HG02763 (cell line): Measurements from ENCODE around the gene CACNB4.

ENCODE experiments used
- ATAC-seq: cut with Tn5 transposase; IDR thresholded peaks from one replicate; pipeline ENCODE4 v1.9.1; 2021; ENCODE audit warnings: mild to moderate bottlenecking, moderate library complexity; ENCODE audit not compliant: unreplicated experiment

Gene CACNB4

DNA sequence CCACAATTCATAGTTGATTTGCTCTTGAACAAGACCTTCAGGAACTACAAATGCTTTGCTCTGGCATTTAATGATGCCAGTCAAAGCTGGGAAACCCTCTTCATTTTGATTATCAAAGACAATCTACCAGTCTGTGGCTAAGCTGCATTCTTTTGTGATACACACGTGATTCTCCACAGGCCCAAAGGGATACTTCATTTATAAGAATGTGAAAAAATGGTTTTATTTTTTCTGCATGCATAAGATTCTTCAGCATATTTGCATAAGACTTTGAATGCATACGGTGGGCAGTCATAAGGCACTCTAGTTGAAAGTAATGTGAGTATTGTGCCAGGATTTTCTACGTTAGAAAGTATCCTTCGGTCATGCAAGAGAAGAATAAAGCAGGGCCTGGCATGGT, 237.7 kb downstream of the CACNB4 start:
- ATAC-seq: no peak

DNA sequence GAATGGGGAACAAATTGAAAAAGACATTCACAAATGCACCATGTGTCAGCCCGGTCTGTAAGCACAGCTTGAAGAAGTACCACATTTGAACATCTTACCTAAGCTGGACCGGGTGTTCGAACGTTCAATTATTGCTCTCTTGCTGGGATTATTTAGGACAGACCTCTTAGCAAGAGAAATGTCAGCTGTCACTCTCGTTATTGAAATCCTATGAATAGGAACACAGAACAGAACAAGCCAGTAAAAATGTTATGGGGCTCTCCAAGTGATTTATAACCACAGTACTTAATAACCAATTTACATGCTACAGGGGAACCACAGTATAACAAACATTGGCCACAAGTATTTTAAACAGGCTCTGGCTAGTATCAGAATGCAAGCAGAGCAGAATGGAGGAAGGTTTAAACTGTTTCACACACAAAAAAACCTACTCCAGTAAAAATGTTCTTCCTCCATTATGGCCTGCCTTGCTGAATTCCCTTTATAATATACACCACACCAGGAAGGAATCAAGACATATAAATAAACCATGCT, 238.2 kb downstream of the CACNB4 start:
- ATAC-seq: no peak

GRCh38 chr2:151860210-151860609, 238.6 kb downstream of the CACNB4 start:
- no peak for ATAC-seq

DNA sequence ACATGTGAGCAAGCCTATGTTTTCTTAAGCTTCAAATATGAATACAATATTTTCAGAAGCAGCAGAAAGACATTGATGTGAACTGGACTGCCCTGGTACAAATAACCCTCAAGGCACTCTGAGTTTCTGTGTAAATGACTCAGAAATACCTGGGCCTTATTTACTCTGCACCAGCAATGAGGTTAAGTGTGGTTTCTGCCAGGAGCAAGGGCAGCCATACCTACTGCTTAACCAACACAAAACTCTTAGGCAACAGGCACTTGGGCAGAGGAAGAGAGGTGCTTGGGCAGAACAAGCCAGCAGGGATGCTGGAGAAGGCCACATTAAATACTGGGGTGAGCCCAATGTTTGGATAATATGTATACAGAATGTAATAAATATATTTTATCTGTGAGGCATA, 241.2 kb downstream of the CACNB4 start:
- ATAC-seq: no peak

GRCh38 chr2:151855111-151855510, 243.7 kb downstream of the CACNB4 start:
- ATAC-seq: no peak

GRCh38 chr2:151853070-151853758, 245.6 kb downstream of the CACNB4 start:
- ATAC-seq: no peak

DNA sequence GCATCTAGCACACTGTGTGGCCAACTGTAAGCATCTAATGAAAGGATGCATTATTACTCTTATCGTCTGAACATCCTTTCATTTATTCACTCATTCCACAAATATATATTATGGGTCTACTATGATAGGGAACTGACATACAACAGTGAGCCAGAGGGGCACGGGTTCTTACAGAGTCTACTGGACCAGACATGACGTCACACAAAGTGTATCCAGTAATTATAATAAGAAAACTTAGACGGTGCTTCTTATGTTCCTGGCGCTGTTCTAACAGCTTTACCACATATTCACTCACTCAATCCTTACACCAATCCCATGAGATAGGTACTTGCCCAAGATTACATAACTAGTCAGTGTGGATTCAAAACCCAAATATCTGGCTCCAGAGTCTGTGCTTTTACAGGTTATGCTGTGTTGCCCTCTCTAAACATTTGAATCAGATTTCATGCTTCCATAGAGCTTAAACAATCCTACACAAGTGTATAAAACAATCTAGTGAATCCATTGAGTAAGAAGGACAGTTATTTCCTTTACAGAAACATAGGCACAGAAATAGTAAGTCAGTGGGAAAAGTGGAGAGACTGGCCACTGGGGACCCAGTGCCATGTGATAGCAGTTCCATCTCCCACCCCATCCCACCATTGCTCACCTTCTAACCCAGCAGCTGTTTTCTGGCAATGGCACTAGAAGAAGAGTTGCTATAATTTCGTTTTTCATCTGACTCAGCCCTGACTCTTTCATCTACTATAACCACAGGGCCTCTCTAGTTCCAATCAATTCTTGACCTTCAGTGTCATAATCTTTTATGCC, 246.4 kb downstream of the CACNB4 start:
- no peak for ATAC-seq

- ATAC-seq: no peak
These were observed 247.1 kb downstream of the CACNB4 start for GRCh38 chr2:151851761-151852160.

- no peak for ATAC-seq
These were observed 249.3 kb downstream of the CACNB4 start for GRCh38 chr2:151849413-151850010.

DNA sequence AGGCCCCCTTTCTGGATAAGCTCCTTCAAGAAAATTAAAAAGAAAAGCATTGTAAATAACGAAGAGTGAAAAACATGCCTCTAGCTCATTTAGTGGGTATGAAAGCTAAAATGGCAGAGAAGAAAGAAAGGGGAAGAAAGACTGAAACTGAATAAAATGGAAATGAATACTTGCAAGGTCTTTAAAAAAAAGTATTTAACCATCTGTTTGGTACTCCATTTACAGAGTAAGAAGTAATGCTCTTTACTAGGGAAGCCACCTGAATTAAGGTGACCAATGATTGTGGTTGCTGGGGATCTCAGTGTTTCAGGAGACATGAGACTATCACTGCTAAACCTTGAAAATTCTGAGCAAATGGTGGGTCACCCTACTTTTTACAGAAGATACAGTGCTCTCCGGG, 253.0 kb downstream of the CACNB4 start:
- peak; percentile 47 for ATAC-seq

GRCh38 chr2:151845481-151845880, 253.4 kb downstream of the CACNB4 start:
- ATAC-seq: no peak

- ATAC-seq: no peak
These were observed 254.5 kb downstream of the CACNB4 start for GRCh38 chr2:151844211-151844896.

DNA sequence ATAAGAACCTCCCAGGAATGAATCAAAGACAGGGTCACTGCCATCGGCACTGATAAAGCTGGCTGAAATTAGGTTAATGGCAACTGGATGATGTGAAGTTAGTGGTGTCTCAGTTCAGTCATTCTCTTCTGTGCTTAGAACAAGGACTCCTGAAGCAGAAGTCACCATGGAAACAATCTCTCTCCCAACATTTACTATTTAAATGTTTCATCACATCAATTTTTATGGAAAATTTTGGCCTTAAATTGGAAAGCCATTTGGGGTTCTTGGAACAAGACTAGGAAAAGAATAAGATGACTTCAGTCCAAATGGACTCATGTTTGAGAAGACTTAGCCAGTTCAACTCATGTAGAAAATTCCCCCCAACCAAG, 255.2 kb downstream of the CACNB4 start:
- ATAC-seq: no peak

- ATAC-seq: peak; percentile 30
These were observed 255.8 kb downstream of the CACNB4 start for GRCh38 chr2:151842830-151843690.

- no peak for ATAC-seq
These were observed 257.8 kb downstream of the CACNB4 start for GRCh38 chr2:151841047-151841424.

DNA sequence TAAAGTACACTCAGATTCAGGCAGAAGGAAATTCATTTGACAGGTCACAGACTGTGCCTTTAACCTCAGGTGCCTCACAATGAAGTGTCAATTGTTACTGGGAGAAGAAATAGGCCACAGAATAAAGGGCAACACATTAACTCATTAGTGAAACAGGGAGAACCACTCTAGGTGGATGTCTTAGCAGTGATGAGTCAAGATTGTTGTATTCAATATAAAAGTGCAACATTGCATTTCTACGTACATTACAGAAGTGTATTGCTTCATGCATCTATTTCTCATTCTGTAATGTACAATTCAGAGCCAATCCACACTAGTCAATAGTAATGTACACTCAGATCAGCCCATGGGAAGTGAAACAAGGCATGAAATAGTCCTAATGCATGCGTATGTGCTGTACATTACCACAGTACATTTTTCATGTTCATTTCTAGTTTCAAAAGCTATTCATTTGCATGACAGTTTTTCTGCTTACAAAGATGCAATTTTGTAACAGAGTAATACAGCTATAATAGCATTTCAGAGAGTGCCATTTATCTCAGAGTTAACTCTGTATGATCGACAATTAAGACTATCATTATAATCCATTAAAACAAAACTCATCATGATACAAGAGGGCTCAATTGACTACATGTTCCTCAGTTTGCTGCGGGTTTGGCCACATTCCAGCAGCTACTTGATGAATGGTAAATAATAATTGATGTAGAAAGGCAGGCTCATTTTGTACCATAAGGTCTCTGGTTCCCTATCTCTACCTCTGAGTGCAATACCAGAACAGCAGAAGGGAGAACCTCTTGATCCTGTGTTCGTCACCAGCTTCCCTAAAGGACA, 258.4 kb downstream of the CACNB4 start:
- peak; percentile 97 for ATAC-seq

DNA sequence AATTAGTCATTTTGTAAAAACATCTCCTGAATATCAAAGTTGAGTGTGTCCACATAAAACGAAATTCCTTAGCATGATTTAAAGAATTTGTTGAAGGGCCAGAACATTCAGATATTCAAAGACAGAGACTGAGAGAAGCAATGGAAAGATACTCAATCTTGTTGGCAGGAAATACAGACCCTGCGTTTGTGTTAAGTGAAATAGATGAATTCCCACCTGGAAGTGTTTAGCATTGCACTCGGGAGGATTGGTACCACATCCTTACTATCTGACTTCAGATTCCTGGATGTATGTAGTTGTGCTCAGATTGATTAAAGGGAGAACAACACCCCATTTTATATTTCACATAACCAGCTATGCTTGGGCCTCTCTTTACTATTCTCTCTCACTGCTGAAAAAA, 260.9 kb downstream of the CACNB4 start:
- no peak for ATAC-seq

GRCh38 chr2:151833984-151834383, 264.9 kb downstream of the CACNB4 start:
- ATAC-seq: no peak

DNA sequence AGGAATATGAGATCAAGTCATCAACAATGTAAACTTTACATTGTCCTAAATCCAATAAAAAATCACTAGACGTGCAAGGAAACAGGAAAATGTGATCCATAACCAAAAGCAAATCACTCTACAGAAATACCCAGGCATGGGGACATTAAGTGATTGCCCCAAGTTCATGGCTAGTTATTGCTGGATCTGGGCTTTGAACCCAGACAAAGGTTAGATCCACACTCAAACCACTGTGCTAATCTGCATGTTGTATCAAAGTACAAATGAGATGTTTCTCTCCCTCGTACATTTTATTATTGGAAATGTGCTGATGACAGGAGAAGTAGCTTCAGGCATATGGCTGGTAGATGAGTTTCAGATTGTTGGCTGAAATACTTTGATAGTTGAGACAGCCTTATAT, 267.9 kb downstream of the CACNB4 start:
- ATAC-seq: no peak
